Mesenchymal stem cell (in vitro differentiated cells and primary cell): ENCODE data around the gene TRPM3.
A peak's percentile ranks its signal among the peaks of the same experiment; 100 is the strongest.

ENCODE experiments used
- DNase-seq: peaks from one replicate; pipeline ENCODE4 v3.0.0-alpha.2; 2013
- H2AFZ ChIP-seq: one replicate; pipeline ENCODE4 v1.6.1; 2013; ENCODE audit warnings: low read depth, mild to moderate bottlenecking, control low read depth, inconsistent platforms, low read length, moderate library complexity
- H2AK5ac ChIP-seq: 2 replicates; pipeline ENCODE4 v1.6.1; 2013; ENCODE audit warnings: low read length, moderate library complexity, mild to moderate bottlenecking, inconsistent platforms; ENCODE audit not compliant: severe bottlenecking
- H2BK120ac ChIP-seq: one replicate; pipeline ENCODE4 v1.6.1; 2013; ENCODE audit warnings: low read depth, mild to moderate bottlenecking, inconsistent platforms, low read length, moderate library complexity
- H2BK12ac ChIP-seq, 2 experiments: one replicate each; pipeline ENCODE4 v1.6.1; 2013; ENCODE audit warnings: inconsistent platforms in 2 of 2, low read length in 2 of 2, mild to moderate bottlenecking in 2 of 2, moderate library complexity in 2 of 2, control low read depth in 1 of 2
- H2BK15ac ChIP-seq: one replicate; pipeline ENCODE4 v1.6.1; 2013; ENCODE audit warnings: mild to moderate bottlenecking, low read depth, inconsistent platforms; ENCODE audit not compliant: poor library complexity, severe bottlenecking
- H2BK5ac ChIP-seq: 2 replicates; pipeline ENCODE4 v1.6.1; 2013; ENCODE audit warnings: low read depth, mild to moderate bottlenecking, low read length, control low read depth, inconsistent platforms; ENCODE audit not compliant: poor library complexity, severe bottlenecking
- H3K14ac ChIP-seq, 2 experiments: one replicate each; pipeline ENCODE4 v1.6.1; 2013; ENCODE audit warnings: inconsistent platforms in 2 of 2, low read length in 2 of 2, control low read depth in 1 of 2, mild to moderate bottlenecking in 1 of 2, moderate library complexity in 1 of 2
- H3K18ac ChIP-seq, 2 experiments: one replicate each; pipeline ENCODE4 v1.6.1; 2013; ENCODE audit warnings: inconsistent platforms in 2 of 2, low read length in 2 of 2, control low read depth in 1 of 2, low read depth in 1 of 2, mild to moderate bottlenecking in 1 of 2
- H3K23ac ChIP-seq, 2 experiments: one replicate each; pipeline ENCODE4 v1.6.1; 2013; ENCODE audit warnings: inconsistent platforms in 2 of 2, low read length in 2 of 2, mild to moderate bottlenecking in 2 of 2, moderate library complexity in 2 of 2, control low read depth in 1 of 2
- H3K27ac ChIP-seq: 2 replicates; pipeline ENCODE4 v1.5.1; 2013; ENCODE audit warnings: mild to moderate bottlenecking, moderate library complexity, low read length, control low read depth, inconsistent platforms; ENCODE audit not compliant: poor library complexity, severe bottlenecking
- H3K27me3 ChIP-seq, 2 experiments: 2 replicates each; pipeline versions ENCODE4 v1.6.1 to v1.7.0; 2013; ENCODE audit warnings: low read length in 2 of 2, mild to moderate bottlenecking in 2 of 2, moderate library complexity in 2 of 2, control low read depth in 1 of 2, inconsistent platforms in 1 of 2; ENCODE audit not compliant: control insufficient read depth in 1 of 2, insufficient read depth in 1 of 2
- H3K36me3 ChIP-seq, 2 experiments: 2 replicates each; pipeline versions ENCODE4 v1.6.1 to v1.7.0; 2013; ENCODE audit warnings: low read length in 2 of 2, control low read depth in 1 of 2, inconsistent platforms in 1 of 2, low read depth in 1 of 2, mild to moderate bottlenecking in 1 of 2; ENCODE audit not compliant: insufficient read depth in 2 of 2, control insufficient read depth in 1 of 2
- H3K4ac ChIP-seq, 2 experiments: one replicate each; pipeline ENCODE4 v1.6.1; 2013; ENCODE audit warnings: inconsistent platforms in 2 of 2, low read length in 2 of 2, mild to moderate bottlenecking in 2 of 2, moderate library complexity in 2 of 2, control low read depth in 1 of 2, low read depth in 1 of 2
- H3K4me1 ChIP-seq: 2 replicates; pipeline ENCODE4 v1.6.1; 2013; ENCODE audit warnings: low read depth, low read length, control low read depth; ENCODE audit not compliant: control insufficient read depth, insufficient read depth
- H3K4me2 ChIP-seq: 2 replicates; pipeline ENCODE4 v1.6.1; 2013; ENCODE audit warnings: low read length, mild to moderate bottlenecking, inconsistent platforms; ENCODE audit not compliant: poor library complexity, severe bottlenecking
- H3K4me3 ChIP-seq, 2 experiments: 2 replicates each; pipeline versions ENCODE4 v1.5.1 to v1.7.0; 2013; ENCODE audit warnings: low read length in 2 of 2, mild to moderate bottlenecking in 2 of 2, control low read depth in 1 of 2, low read depth in 1 of 2; ENCODE audit not compliant: insufficient read depth in 1 of 2
- H3K79me1 ChIP-seq: replicated peaks from 2 replicates; pipeline ENCODE4 v1.6.1; 2013; ENCODE audit warnings: mild to moderate bottlenecking, control low read depth, low read length, inconsistent platforms; ENCODE audit not compliant: poor library complexity, severe bottlenecking
- H3K9ac ChIP-seq: 2 replicates; pipeline ENCODE4 v1.7.0; 2013; ENCODE audit warnings: mild to moderate bottlenecking, low read length, moderate library complexity
- H3K9me3 ChIP-seq: 2 replicates; pipeline ENCODE4 v1.7.0; 2013; ENCODE audit warnings: mild to moderate bottlenecking, low read length; ENCODE audit not compliant: control insufficient read depth
- H4K8ac ChIP-seq: one replicate; pipeline ENCODE4 v1.6.1; 2013; ENCODE audit warnings: inconsistent platforms, mild to moderate bottlenecking, low read length, moderate library complexity
- H4K91ac ChIP-seq: one replicate; pipeline ENCODE4 v1.6.1; 2013; ENCODE audit warnings: mild to moderate bottlenecking, low read length, inconsistent platforms
- WGBS: methylation state at CpG from one replicate; pipeline ENCODE4 v1.1.7; 2013; ENCODE audit warnings: mixed read lengths; 5-methylcytosine and 5-hydroxymethylcytosine counted together

TRPM3 gene

DNA sequence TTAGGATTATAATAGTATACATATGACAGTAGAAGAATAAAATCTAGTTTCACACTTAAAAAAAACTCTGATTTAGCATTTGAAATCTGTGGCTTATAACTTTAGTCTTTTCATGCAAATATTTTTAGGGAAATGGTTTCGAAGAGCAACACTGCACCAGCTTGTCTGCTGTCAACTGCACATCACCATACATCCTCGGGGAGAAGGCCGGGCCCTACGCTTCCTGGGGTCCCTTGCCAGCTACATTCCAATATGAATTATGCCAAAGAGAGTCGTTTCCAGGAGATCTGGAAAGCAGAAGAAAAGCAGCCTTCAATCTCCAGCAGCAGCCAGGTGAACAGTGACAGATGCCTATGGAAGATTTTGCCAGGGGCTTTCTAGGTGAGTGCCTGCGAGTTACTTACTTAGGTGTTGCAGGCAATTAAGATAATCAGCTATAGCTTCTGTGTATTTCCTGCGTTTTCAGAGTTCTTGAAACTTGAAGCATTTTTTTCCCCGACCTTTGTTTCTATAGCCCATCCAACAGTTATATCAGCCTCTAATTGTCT, 166.8 kb downstream of the TRPM3 start:
- Histone ChIP-seq H2BK5ac (peak overlapping the region; percentile 87), H3K14ac (peak overlapping the region in 1 of 2 experiments; percentile 74), H3K9ac (peak overlapping the region; percentile 13), H3K4me1 (peaks cover 4% of the 10 kb centered on the region), H2AFZ (no peak overlapping the region), H3K27me3 (no peaks in the 10 kb centered on the region), H3K23ac (no peak overlapping the region), H2BK12ac (peak overlapping the region; percentile 77 to 86), H2AK5ac (peak overlapping the region; percentile 47), H3K27ac (peak overlapping the region; percentile 68), H3K4me2 (no peak overlapping the region), H3K18ac (peak overlapping the region in 1 of 2 experiments; percentile 70), H2BK15ac (no peak overlapping the region), H3K4me3 (no peak overlapping the region), H3K4ac (peak overlapping the region in 1 of 2 experiments; percentile 24), H4K91ac (no peak overlapping the region), H4K8ac (peak overlapping the region; percentile 7), H3K36me3 (no peaks in the 10 kb centered on the region), H3K79me1 (no peaks in the 10 kb centered on the region), H2BK120ac (peak overlapping the region; percentile 54), H3K9me3 (no peaks in the 10 kb centered on the region)
- WGBS = 75% methylated on average over 8 of the region's 8 CpGs
- no peak for DNase-seq

DNA sequence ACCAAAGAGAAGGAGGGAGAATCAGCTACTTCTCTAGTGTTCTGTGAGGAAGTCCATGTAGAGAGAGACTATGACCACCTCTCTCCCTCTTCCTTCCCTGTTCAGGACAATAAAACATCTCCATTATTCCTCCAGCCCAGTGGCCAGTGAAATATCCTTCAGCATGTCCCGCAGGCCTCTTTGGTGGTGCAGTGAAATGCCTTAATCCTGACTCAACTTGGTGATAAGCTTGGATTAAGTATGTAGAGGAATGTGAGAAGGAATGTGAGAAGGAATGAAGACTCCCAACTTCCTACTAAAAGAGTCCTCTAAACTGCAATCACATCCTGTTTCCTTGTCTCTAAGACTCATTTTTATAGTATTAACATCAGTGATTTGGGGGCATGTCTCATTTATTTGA, 167.3 kb downstream of the TRPM3 start:
- Histone ChIP-seq H3K14ac (no peak overlapping the region), H3K4me2 (no peak overlapping the region)
- DNase-seq = peak; percentile 68

DNA sequence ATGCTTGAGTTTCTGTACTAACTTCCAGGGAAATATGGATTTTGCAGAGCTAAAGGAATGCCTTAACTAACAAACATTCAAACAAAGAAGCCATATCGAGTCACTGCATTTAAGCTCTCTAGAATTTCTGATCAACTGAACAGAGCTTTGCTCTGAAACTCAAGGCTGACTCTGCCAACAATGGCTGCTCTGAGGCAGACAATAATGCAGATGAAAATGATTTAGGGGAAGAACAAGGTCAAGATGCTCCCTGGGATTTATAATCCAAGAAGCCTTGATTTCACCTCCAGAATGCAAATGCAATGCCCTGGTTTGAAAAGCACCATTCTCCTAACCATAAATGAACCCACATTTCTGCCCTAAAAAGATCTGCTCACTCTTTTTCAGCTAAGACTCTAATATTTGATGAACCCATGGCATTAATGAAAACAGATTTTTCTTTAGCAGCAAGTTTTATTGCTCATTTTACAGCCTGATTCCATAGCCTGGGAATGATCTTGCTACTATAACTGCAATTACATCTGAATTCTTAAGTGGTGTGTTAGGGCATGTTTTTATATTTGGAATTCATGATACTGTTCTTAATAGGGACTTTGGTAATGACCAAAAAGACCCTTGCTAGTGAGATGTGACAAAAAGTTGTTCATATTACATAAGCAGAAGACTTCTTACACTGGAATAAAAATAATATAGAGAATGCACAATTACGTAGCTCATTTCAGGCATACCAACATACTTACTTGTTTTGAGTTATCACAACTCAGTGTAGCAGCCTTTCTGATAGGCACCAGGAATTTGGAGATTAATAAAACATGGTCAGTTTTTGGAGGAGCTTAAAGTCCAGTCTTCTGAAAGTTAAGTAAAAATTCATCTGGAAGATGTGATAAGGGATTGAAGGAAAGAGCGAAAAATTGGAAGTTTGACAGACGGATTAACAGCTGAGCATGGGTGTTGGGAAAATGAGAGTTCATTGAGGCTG, 169.4 kb downstream of the TRPM3 start:
- H3K79me1 ChIP-seq = no peaks in the 10 kb centered on the region
- no peaks in the 10 kb centered on the region for H3K36me3 ChIP-seq

More for the DNA sequence above, 167.3 kb downstream of the TRPM3 start:
- H3K36me3 ChIP-seq = no peaks in the 10 kb centered on the region
- no peaks in the 10 kb centered on the region for H3K9me3 ChIP-seq
- no peak overlapping the region for H3K4ac ChIP-seq
- no peak overlapping the region for H3K4me3 ChIP-seq
- H3K9ac ChIP-seq = peak overlapping the region; percentile 13
- H2BK120ac ChIP-seq = no peak overlapping the region
- no peak overlapping the region for H3K23ac ChIP-seq
- H3K27ac ChIP-seq = peak overlapping the region; percentile 86
- H2BK15ac ChIP-seq = no peak overlapping the region
- WGBS = 0% methylated on average over 1 of the region's 1 CpG
- H3K27me3 ChIP-seq = no peaks in the 10 kb centered on the region
- H3K79me1 ChIP-seq = no peaks in the 10 kb centered on the region
- H3K4me1 ChIP-seq = peaks cover 4% of the 10 kb centered on the region
- no peak overlapping the region for H2BK12ac ChIP-seq
- no peak overlapping the region for H4K8ac ChIP-seq
- H2AFZ ChIP-seq = no peak overlapping the region
- H3K18ac ChIP-seq = no peak overlapping the region
- no peak overlapping the region for H4K91ac ChIP-seq
- H2BK5ac ChIP-seq = no peak overlapping the region
- no peak overlapping the region for H2AK5ac ChIP-seq

DNA sequence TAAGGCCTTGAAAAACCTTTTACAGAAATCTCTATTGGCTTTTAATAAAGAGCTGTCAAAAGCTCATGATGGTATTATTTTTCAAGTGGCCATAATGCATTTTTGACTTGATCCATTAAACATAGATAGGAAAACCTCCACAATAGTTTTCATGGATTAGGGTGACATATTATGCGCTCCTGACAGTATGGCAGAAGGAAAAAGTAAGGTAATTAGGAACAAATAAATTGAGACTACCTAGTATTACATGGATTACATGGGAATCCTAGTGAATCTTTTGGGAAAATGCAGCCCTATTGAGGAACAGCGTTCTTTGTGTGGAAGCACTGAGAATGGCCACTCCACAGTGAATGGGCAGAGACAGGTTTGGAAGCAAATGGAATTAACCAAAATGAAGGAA, 171.2 kb downstream of the TRPM3 start:
- Histone ChIP-seq H3K9ac (no peak overlapping the region), H4K91ac (no peak overlapping the region), H2AFZ (no peak overlapping the region), H3K4ac (no peak overlapping the region), H3K4me2 (no peak overlapping the region), H3K14ac (no peak overlapping the region), H3K18ac (no peak overlapping the region), H3K9me3 (no peaks in the 10 kb centered on the region), H4K8ac (no peak overlapping the region), H3K36me3 (no peaks in the 10 kb centered on the region), H3K79me1 (no peaks in the 10 kb centered on the region), H2BK5ac (no peak overlapping the region), H3K4me3 (no peak overlapping the region), H3K4me1 (peaks cover 4% of the 10 kb centered on the region), H3K27ac (no peak overlapping the region), H2AK5ac (no peak overlapping the region), H3K27me3 (no peaks in the 10 kb centered on the region), H3K23ac (no peak overlapping the region), H2BK15ac (no peak overlapping the region), H2BK120ac (no peak overlapping the region), H2BK12ac (no peak overlapping the region)
- 100% methylated on average over 1 of the region's 2 CpGs for WGBS
- no peak for DNase-seq

More for the DNA sequence above, 169.4 kb downstream of the TRPM3 start:
- Histone ChIP-seq H3K18ac (no peak overlapping the region), H2BK15ac (no peak overlapping the region), H2AFZ (no peak overlapping the region), H2BK12ac (no peak overlapping the region), H3K27ac (no peak overlapping the region), H3K4ac (no peak overlapping the region), H3K27me3 (no peaks in the 10 kb centered on the region), H3K4me3 (no peak overlapping the region), H2BK5ac (no peak overlapping the region), H3K4me1 (peaks cover 4% of the 10 kb centered on the region), H3K4me2 (no peak overlapping the region), H2AK5ac (no peak overlapping the region), H2BK120ac (peak overlapping the region; percentile 5), H4K91ac (no peak overlapping the region), H3K14ac (no peak overlapping the region), H3K9ac (no peak overlapping the region), H3K9me3 (no peaks in the 10 kb centered on the region), H4K8ac (no peak overlapping the region), H3K23ac (no peak overlapping the region)
- 95% methylated on average over 3 of the region's 4 CpGs for WGBS
- no peak for DNase-seq
